GM06990 (cell line): ENCODE results near the gene STARD5.

Experiments
- DNase-seq: peaks from one replicate; pipeline ENCODE4 v3.0.0-alpha.2; 2011; ENCODE audit not compliant: insufficient read length; ENCODE audit errors: extremely low read depth
- H3K27me3 ChIP-seq: replicated peaks from 2 replicates; pipeline ENCODE4 v1.6.0; 2011; ENCODE audit warnings: low read length; ENCODE audit not compliant: control insufficient read depth, insufficient read depth
- H3K36me3 ChIP-seq: 2 replicates; pipeline ENCODE4 v1.5.1; 2011; ENCODE audit warnings: low read length; ENCODE audit not compliant: control insufficient read depth, insufficient read depth
- H3K4me3 ChIP-seq: replicated peaks from 2 replicates; pipeline ENCODE4 v1.5.1; 2011; ENCODE audit warnings: low read depth, mild to moderate bottlenecking, control low read depth, low read length
- CTCF ChIP-seq: IDR thresholded peaks from 2 replicates; pipeline ENCODE4 v1.5.1; 2011; ENCODE audit warnings: low read length, control low read depth, mild to moderate bottlenecking, inconsistent platforms; ENCODE audit not compliant: insufficient read depth, poor library complexity, severe bottlenecking

The STARD5 gene

GRCh38 chr15:81282606-81282895 lies 41.4 kb downstream of the STARD5 start:
- TF ChIP-seq CTCF: no peak
- Histone ChIP-seq H3K36me3 (no peaks in the 10 kb centered on the region), H3K4me3 (no peak overlapping the region), H3K27me3 (no peaks in the 10 kb centered on the region)
- no peak for DNase-seq

- no peak for TF ChIP-seq CTCF
- H3K27me3 ChIP-seq: no peaks in the 10 kb centered on the region
- DNase-seq: no peak
- no peaks in the 10 kb centered on the region for H3K36me3 ChIP-seq
- no peak overlapping the region for H3K4me3 ChIP-seq
Measured at GRCh38 chr15:81281766-81282605, 42.0 kb downstream of the STARD5 start.

GRCh38 chr15:81281456-81281735 lies 42.5 kb downstream of the STARD5 start:
- no peak for TF ChIP-seq CTCF
- Histone ChIP-seq H3K27me3 (no peaks in the 10 kb centered on the region), H3K36me3 (no peaks in the 10 kb centered on the region), H3K4me3 (no peak overlapping the region)
- no peak for DNase-seq

GRCh38 chr15:81280696-81281455 lies 43.1 kb downstream of the STARD5 start:
- Histone ChIP-seq H3K36me3 (no peaks in the 10 kb centered on the region), H3K27me3 (no peaks in the 10 kb centered on the region), H3K4me3 (no peak overlapping the region)
- no peak for TF ChIP-seq CTCF
- DNase-seq: no peak

- no peak for TF ChIP-seq CTCF
- Histone ChIP-seq H3K4me3 (no peak overlapping the region), H3K27me3 (no peaks in the 10 kb centered on the region), H3K36me3 (no peaks in the 10 kb centered on the region)
- no peak for DNase-seq
Measured at GRCh38 chr15:81279621-81280485, 44.1 kb downstream of the STARD5 start.
